Epithelial cell of proximal tubule (primary cell): Measurements from ENCODE around the gene OGG1. TPM values are rescaled to one million over a fixed set of nuclear protein-coding genes. Genes with fewer than 3 reads are reported as not detected.

Source experiments
- DNase-seq: peaks from one replicate; pipeline ENCODE4 v3.0.0-alpha.2; 2011; ENCODE audit warnings: low read depth
- H3K4me3 ChIP-seq: 2 replicates; pipeline ENCODE4 v1.5.1; 2011; ENCODE audit warnings: low read depth, mild to moderate bottlenecking, low read length
- total RNA-seq: library from RNA; depleted of rRNA; stranded (reverse); fragments of >200 nt; gene quantifications from 2 replicates; pipeline ENCODE4 v1.2.3, GENCODE V29; 2015
- TF ChIP-seq, protein P1 (sequence below): conservative IDR thresholded peaks from 2 replicates; pipeline ENCODE4 v1.5.1; 2012; ENCODE audit warnings: low read depth, mild to moderate bottlenecking, low read length

Gene OGG1
- total RNA-seq, 1 donor from 2014 or later: 22.0 TPM

DNA sequence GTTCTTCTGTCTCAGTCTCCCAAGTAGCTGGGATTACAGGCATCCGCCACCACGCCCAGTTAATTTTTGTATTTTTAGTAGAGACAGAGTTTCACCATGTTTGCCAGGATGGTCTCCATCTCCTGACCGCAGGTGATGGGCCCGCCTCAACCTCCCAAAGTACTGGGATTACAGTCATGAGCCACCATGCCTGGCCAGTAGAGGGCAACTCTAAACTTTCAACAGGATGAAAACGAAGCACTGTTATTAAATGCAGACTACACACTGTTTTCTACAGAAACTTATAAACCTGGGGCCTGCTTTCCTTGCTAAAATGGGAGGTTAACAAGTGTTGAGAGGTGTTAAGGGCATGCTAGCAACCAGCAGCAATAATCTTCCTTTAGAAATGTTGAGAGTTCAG is 50.8 kb downstream of the OGG1 start:
- TF ChIP-seq, protein P1, sequence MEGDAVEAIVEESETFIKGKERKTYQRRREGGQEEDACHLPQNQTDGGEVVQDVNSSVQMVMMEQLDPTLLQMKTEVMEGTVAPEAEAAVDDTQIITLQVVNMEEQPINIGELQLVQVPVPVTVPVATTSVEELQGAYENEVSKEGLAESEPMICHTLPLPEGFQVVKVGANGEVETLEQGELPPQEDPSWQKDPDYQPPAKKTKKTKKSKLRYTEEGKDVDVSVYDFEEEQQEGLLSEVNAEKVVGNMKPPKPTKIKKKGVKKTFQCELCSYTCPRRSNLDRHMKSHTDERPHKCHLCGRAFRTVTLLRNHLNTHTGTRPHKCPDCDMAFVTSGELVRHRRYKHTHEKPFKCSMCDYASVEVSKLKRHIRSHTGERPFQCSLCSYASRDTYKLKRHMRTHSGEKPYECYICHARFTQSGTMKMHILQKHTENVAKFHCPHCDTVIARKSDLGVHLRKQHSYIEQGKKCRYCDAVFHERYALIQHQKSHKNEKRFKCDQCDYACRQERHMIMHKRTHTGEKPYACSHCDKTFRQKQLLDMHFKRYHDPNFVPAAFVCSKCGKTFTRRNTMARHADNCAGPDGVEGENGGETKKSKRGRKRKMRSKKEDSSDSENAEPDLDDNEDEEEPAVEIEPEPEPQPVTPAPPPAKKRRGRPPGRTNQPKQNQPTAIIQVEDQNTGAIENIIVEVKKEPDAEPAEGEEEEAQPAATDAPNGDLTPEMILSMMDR: peak; percentile 44
- no peak for DNase-seq
- H3K4me3 ChIP-seq: no peak overlapping the region

DNA sequence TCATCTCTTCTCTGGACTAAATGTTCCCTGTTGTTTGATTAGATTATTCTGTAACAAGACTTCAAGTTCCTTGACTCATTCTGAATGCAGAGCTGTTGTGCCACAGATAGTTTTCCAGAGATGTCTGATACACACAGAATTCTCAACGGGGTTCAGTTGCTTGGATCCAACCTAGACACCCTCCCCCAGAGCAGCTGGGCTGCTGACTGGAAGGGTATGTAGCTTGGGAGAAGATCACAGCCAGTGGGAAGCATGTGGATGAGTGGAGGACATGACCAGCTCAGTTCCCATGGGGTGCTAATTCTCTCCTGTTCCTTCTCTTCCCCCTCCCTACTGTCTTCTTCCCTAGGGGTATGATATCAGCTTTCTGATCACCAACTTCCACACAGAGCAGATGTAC is 53.7 kb downstream of the OGG1 start:
- H3K4me3 ChIP-seq: no peak overlapping the region
- TF ChIP-seq, protein P1: no peak
- no peak for DNase-seq

DNA sequence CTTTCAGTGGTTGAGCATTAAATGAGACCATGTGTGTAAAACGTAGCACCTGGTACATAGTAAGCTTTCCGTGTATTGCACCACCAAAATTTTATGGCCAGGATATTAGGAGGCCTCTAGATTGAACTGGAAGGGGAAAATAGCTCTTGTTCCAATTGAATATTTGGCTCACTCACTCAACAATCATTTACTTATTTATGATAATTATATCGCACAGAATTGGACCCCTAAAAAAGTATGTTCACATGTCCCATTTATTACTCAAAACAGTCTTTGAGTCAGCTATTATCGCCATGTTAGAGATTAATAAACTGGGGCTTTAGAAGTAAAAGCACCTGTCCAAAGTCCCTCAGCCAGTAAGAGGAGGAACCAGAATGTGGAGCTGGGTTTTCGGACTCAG is 55.2 kb downstream of the OGG1 start:
- DNase-seq: no peak
- no peak overlapping the region for H3K4me3 ChIP-seq
- TF ChIP-seq, protein P1: no peak

DNA sequence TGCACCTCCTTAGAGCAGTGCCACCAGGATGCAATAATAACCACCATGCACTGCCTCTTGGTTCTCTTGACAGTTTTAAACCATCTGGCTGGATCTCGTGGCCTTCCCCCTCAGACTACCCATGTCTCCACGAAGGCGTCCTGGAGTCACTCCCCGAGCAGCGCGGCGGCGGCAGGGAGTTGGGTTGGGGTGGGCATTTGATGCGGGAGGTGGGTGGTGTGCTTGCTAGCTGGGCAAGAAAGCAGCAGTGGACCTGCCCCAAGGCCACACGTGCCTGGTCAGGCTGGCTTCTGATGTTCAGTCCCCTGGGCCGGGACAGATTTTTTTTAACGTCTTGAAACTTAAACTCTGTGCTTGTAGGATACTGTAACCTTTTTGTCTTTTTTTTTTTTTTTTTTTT is 56.4 kb downstream of the OGG1 start:
- TF ChIP-seq, protein P1: no peak
- no peak overlapping the region for H3K4me3 ChIP-seq
- no peak for DNase-seq

Other genes with a start within 250 kb of the OGG1 start
- not detected in 2 replicates for gene LHFPL4, start 196.1 kb upstream of the OGG1 start, total RNA-seq
- 25.5 and 28.9 TPM in 2 replicates for gene MTMR14, start 100.4 kb upstream of the OGG1 start, total RNA-seq
- gene CPNE9, start 46.1 kb upstream of the OGG1 start, total RNA-seq: not detected in 2 replicates
- 15.2 and 15.7 TPM in 2 replicates for gene BRPF1, start 18.2 kb upstream of the OGG1 start, total RNA-seq
- gene CAMK1, start 20.0 kb downstream of the OGG1 start, total RNA-seq: 40.1 and 41.0 TPM in 2 replicates
- 54.7 and 73.9 TPM in 2 replicates for gene TADA3, start 42.5 kb downstream of the OGG1 start, total RNA-seq
- 153 and 296 TPM in 2 replicates for gene ARPC4, start 43.1 kb downstream of the OGG1 start, total RNA-seq
- 5.3 and 9.7 TPM in 2 replicates for gene TTLL3, start 60.3 kb downstream of the OGG1 start, total RNA-seq
- 45.1 and 71.8 TPM in 2 replicates for gene RPUSD3, start 94.1 kb downstream of the OGG1 start, total RNA-seq
- not detected in 2 replicates for gene CIDEC, start 130.3 kb downstream of the OGG1 start, total RNA-seq
- gene JAGN1, start 140.7 kb downstream of the OGG1 start, total RNA-seq: 27.8 and 39.1 TPM in 2 replicates
- 4.1 and 4.8 TPM in 2 replicates for gene IL17RE, start 152.9 kb downstream of the OGG1 start, total RNA-seq
- 33.2 and 35.3 TPM in 2 replicates for gene IL17RC, start 167.1 kb downstream of the OGG1 start, total RNA-seq
- 20.5 and 36.6 TPM in 2 replicates for gene CRELD1, start 183.9 kb downstream of the OGG1 start, total RNA-seq
- gene PRRT3, start 202.5 kb downstream of the OGG1 start, total RNA-seq: 1.3 and 2.4 TPM in 2 replicates
- 32.1 and 51.0 TPM in 2 replicates for gene EMC3, start 236.9 kb downstream of the OGG1 start, total RNA-seq